GM13977 (cell line): ENCODE measurements around the gene TTC39C.
"Not testable (repeated sequence)": the region's sequence is repeated elsewhere in the genome, so short reads cannot be mapped to it uniquely, and the experiment has no call there.

Source experiments
- DNase-seq: peaks from one replicate; pipeline ENCODE4 v3.0.0; 2012; ENCODE audit warnings: low spot score
- in situ Hi-C: fragments of 300-500 bp; cut with MboI; formaldehyde crosslinking; loops from one replicate; pipeline ENCODE4 v1.12.0; 2022; ENCODE audit warnings: low sequenced_read_pairs, low pct_unique_long_range_greater_than_20kb, mixed read lengths, inconsistent platforms; ENCODE audit not compliant: unreplicated experiment
- TF ChIP-seq, protein P1 (sequence below): IDR thresholded peaks from 2 replicates; pipeline ENCODE4 v1.5.1; 2012; ENCODE audit warnings: mild to moderate bottlenecking, control low read depth; ENCODE audit not compliant: insufficient read depth; ENCODE audit errors: extremely low read depth, missing control alignments

TTC39C gene

GRCh38 chr18:24056506-24056905, 42.0 kb downstream of the TTC39C start:
- DNase-seq = no peak
- in situ Hi-C loops = no loop called here
- TF ChIP-seq, protein P1, sequence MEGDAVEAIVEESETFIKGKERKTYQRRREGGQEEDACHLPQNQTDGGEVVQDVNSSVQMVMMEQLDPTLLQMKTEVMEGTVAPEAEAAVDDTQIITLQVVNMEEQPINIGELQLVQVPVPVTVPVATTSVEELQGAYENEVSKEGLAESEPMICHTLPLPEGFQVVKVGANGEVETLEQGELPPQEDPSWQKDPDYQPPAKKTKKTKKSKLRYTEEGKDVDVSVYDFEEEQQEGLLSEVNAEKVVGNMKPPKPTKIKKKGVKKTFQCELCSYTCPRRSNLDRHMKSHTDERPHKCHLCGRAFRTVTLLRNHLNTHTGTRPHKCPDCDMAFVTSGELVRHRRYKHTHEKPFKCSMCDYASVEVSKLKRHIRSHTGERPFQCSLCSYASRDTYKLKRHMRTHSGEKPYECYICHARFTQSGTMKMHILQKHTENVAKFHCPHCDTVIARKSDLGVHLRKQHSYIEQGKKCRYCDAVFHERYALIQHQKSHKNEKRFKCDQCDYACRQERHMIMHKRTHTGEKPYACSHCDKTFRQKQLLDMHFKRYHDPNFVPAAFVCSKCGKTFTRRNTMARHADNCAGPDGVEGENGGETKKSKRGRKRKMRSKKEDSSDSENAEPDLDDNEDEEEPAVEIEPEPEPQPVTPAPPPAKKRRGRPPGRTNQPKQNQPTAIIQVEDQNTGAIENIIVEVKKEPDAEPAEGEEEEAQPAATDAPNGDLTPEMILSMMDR = no peak

- in situ Hi-C loops = no loop called here
- no peak for DNase-seq
- TF ChIP-seq, protein P1 = no peak
Measured at GRCh38 chr18:24057804-24058203, 43.2 kb downstream of the TTC39C start.

DNA sequence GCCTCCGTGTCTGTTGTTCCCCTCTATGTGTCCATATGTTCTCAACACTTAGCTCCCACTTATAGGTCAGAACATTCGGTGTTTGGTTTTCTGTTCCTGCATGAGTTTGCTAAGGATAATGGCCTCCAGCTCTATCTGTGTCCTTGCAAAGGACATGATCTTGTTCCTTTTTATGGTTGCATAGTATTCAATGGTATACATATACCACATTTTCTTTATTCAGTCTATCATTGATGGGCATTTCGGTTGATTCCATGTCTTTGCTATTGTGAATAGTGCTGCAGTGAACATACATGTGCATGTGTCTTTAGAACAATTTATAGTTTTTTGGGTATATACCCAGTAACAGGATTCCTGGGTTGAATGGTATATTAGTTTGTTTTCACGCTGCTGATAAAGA, 44.8 kb downstream of the TTC39C start:
- DNase-seq, in situ Hi-C loops: not testable (repeated sequence)

- TF ChIP-seq, protein P1 = no peak
- in situ Hi-C loops = no loop called here
- no peak for DNase-seq
Measured at GRCh38 chr18:24060644-24061043, 46.1 kb downstream of the TTC39C start.

GRCh38 chr18:24063121-24063731, 48.7 kb downstream of the TTC39C start:
- in situ Hi-C loops = no loop called here
- TF ChIP-seq, protein P1 = no peak

DNA sequence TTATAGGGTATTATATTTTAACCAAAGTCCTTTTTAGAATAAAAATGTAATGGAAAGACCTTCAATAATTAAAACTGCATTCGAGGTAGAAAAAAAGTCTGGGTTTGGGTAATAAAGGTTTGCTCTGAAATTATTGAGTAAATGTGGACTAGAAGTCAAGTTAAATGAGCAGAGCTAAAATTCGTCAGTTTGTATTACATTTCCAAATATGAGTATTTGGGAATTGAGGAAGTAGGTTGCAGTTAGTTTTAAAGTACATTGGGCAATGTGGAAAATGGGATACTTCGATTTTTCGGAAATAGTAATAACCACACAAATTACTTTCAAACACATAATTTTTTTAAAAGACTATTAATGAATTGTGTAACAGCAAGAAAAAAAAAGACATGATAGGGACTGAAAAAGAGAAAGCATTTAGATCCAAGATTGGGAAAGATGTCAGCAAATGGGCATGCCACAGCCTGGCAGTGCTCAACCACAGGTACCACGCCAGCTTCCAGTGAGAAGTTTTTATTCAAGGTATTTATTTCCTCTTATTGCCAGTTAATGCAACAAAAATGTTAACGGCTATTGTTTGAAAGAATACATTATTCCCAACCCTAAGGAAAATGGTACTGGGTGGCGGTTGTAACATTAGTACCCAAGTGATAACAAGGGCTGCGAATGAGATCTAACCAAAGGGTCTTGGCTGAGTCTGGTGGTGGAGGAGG, 50.0 kb downstream of the TTC39C start:
- in situ Hi-C loops = no loop called here
- TF ChIP-seq, protein P1 = no peak
- DNase-seq = no peak

More at GRCh38 chr18:24063121-24063731, 48.7 kb downstream of the TTC39C start:
- no peak for DNase-seq

DNA sequence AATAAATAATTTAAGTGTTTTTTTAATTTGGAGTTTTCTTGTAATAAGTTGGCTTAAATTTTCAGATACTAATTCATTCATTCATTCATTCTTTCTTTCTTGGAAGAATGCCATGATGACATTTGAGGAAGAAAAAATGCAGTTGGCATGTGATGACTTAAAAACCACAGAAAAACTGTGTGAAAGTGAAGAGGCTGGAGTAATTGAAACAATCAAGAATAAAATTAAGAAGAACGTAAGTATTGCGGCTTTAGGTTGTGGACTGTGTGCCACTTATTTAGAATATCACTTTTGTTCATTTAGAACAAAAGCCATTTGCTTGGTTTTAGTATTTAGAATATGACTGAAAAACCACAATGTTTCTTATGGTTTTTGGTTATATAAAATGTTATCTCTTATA, 51.4 kb downstream of the TTC39C start:
- DNase-seq = no peak
- TF ChIP-seq, protein P1 = no peak
- in situ Hi-C loops = no loop called here
